GM23338 (cell line): ENCODE data around the gene CYB561D1. TPM values are rescaled to one million over a fixed set of nuclear protein-coding genes. Genes with fewer than 3 reads are reported as not detected.

Source experiments
- ATAC-seq: fragments of 200-7000 bp; cut with Tn5 transposase; 3 replicates; pipeline ENCODE4 v1.9.1; 2020
- DNase-seq: peaks from one replicate; pipeline ENCODE4 v3.0.0-alpha.2; 2015; ENCODE audit warnings: low spot score
- H2AFZ ChIP-seq: fragments of 200-600 bp; sonication (generic); 2 replicates; pipeline ENCODE4 v1.8.0; 2016; ENCODE audit warnings: antibody characterized with exemption, mild to moderate bottlenecking, moderate library complexity
- H3F3A ChIP-seq: fragments of 200-600 bp; sonication (generic); replicated peaks from 2 replicates; pipeline ENCODE4 v1.8.0; 2017; ENCODE audit warnings: antibody characterized with exemption, mixed run types, low read depth
- H3K27ac ChIP-seq: fragments of 200-600 bp; sonication (generic); 2 replicates; pipeline ENCODE4 v1.6.1; 2016; ENCODE audit warnings: low read depth
- H3K27me3 ChIP-seq: fragments of 200-600 bp; sonication (generic); 2 replicates; pipeline ENCODE4 v1.8.0; 2016; ENCODE audit warnings: mild to moderate bottlenecking, mixed run types, moderate library complexity; ENCODE audit not compliant: insufficient read depth
- H3K36me3 ChIP-seq: fragments of 200-600 bp; sonication (generic); 2 replicates; pipeline ENCODE4 v1.8.0; 2016; ENCODE audit warnings: mild to moderate bottlenecking; ENCODE audit not compliant: insufficient read depth
- H3K4me1 ChIP-seq: fragments of 200-600 bp; sonication (generic); 2 replicates; pipeline ENCODE4 v1.8.0; 2016; ENCODE audit warnings: mild to moderate bottlenecking, moderate library complexity; ENCODE audit not compliant: insufficient read depth
- H3K4me2 ChIP-seq: fragments of 200-600 bp; sonication (generic); 2 replicates; pipeline ENCODE4 v1.7.1; 2017; ENCODE audit warnings: mixed run types
- H3K4me3 ChIP-seq: fragments of 200-600 bp; sonication (generic); 2 replicates; pipeline ENCODE4 v1.6.1; 2016; ENCODE audit warnings: mixed run types
- H3K79me2 ChIP-seq: fragments of 200-600 bp; sonication (generic); replicated peaks from 2 replicates; pipeline ENCODE4 v1.8.0; 2017; ENCODE audit warnings: mild to moderate bottlenecking; ENCODE audit not compliant: insufficient read depth
- H3K9me2 ChIP-seq: fragments of 200-600 bp; sonication (generic); 2 replicates; pipeline ENCODE4 v1.8.0; 2017; ENCODE audit not compliant: insufficient read depth
- H4K20me1 ChIP-seq: fragments of 200-600 bp; sonication (generic); replicated peaks from 2 replicates; pipeline ENCODE4 v1.8.0; 2017; ENCODE audit warnings: mild to moderate bottlenecking; ENCODE audit not compliant: insufficient read depth
- H3K27ac Mint-ChIP-seq: 2 replicates; pipeline ENCODE4 v1.8.0; 2020; ENCODE audit warnings: inconsistent platforms, mild to moderate bottlenecking, moderate library complexity, mixed read lengths
- H3K27me3 Mint-ChIP-seq: 3 replicates; pipeline ENCODE4 v1.8.0; 2022; ENCODE audit warnings: low read depth, mild to moderate bottlenecking, moderate library complexity, mixed read lengths, inconsistent platforms; ENCODE audit not compliant: insufficient read depth, poor library complexity
- H3K36me3 Mint-ChIP-seq: 3 replicates; pipeline ENCODE4 v1.8.0; 2021; ENCODE audit warnings: low read depth, mild to moderate bottlenecking, inconsistent platforms, moderate library complexity, mixed read lengths
- H3K4me1 Mint-ChIP-seq: 3 replicates; pipeline ENCODE4 v1.8.0; 2020; ENCODE audit warnings: mild to moderate bottlenecking, inconsistent platforms, mixed read lengths
- H3K4me3 Mint-ChIP-seq: 3 replicates; pipeline ENCODE4 v1.8.0; 2021; ENCODE audit warnings: moderate library complexity, mild to moderate bottlenecking, inconsistent platforms, mixed read lengths
- H3K9me3 Mint-ChIP-seq: 3 replicates; pipeline ENCODE4 v1.8.0; 2020; ENCODE audit warnings: moderate library complexity, mild to moderate bottlenecking, inconsistent platforms, mixed read lengths
- CREB1 ChIP-seq: fragments of 250-450 bp; sonication (Bioruptor Pico); IDR thresholded peaks from 2 replicates; pipeline ENCODE4 v1.5.0; 2020; ENCODE audit warnings: low read depth, mild to moderate bottlenecking, moderate library complexity
- CTCF ChIP-seq, 2 experiments: fragments of 200-600 bp in 1 of 2; sonication (generic) in 1 of 2; conservative IDR thresholded peaks; 2 replicates each; pipeline versions ENCODE4 v1.5.1 to v1.6.1; 2016 to 2017; ENCODE audit warnings: antibody characterized with exemption in 2 of 2, low read depth in 2 of 2, mild to moderate bottlenecking in 2 of 2, moderate library complexity in 1 of 2
- ETS1 ChIP-seq: IDR thresholded peaks from 2 replicates; pipeline ENCODE4 v1.6.1; 2016; ENCODE audit warnings: antibody characterized with exemption
- EZH2 ChIP-seq: fragments of 200-600 bp; sonication (generic); IDR thresholded peaks from one replicate; pipeline ENCODE4 v1.8.0; 2017; ENCODE audit warnings: antibody characterized with exemption, mild to moderate bottlenecking, low read depth; ENCODE audit not compliant: unreplicated experiment
- EZH2phosphoT487 ChIP-seq: fragments of 200-600 bp; sonication (generic); IDR thresholded peaks from one replicate; pipeline ENCODE4 v1.8.1; 2018; ENCODE audit warnings: antibody characterized with exemption; ENCODE audit not compliant: unreplicated experiment
- JUNB ChIP-seq: IDR thresholded peaks from one replicate; pipeline ENCODE4 v1.6.1; 2016; ENCODE audit warnings: antibody characterized with exemption; ENCODE audit not compliant: unreplicated experiment
- NANOG ChIP-seq: IDR thresholded peaks from 2 replicates; pipeline ENCODE4 v1.6.1; 2016; ENCODE audit warnings: antibody characterized with exemption, borderline replicate concordance
- POLR2AphosphoS5 ChIP-seq: IDR thresholded peaks from 2 replicates; pipeline ENCODE4 v1.6.1; 2016; ENCODE audit warnings: antibody characterized with exemption, low read depth
- STAT1 ChIP-seq: IDR thresholded peaks from one replicate; pipeline ENCODE4 v1.6.1; 2016; ENCODE audit warnings: antibody characterized with exemption; ENCODE audit not compliant: unreplicated experiment
- ZNF114 ChIP-seq: fragments of 250-450 bp; sonication (Bioruptor Pico); IDR thresholded peaks from 2 replicates; pipeline ENCODE4 v1.5.0; 2020; ENCODE audit warnings: mild to moderate bottlenecking, moderate library complexity
- ZNF331 ChIP-seq: fragments of 250-450 bp; sonication (Bioruptor Pico); IDR thresholded peaks from 2 replicates; pipeline ENCODE4 v1.5.0; 2020; ENCODE audit warnings: low read depth, mild to moderate bottlenecking, moderate library complexity
- ZNF462 ChIP-seq: fragments of 250-450 bp; sonication (Bioruptor Pico); IDR thresholded peaks from 2 replicates; pipeline ENCODE4 v1.5.0; 2020; ENCODE audit warnings: mild to moderate bottlenecking, moderate library complexity
- polyA plus RNA-seq: library from polyadenylated mRNA; unstranded; fragments of >200 nt; fragmentation: Nextera tagmentation; extraction: Ambion mirVana; gene quantifications from 2 replicates; pipeline ENCODE4 v1.2.1, GENCODE V29; 2016
- total RNA-seq: library from RNA; depleted of rRNA; stranded (reverse); fragments of >200 nt; shearing (Covaris generic); gene quantifications from 2 replicates; pipeline ENCODE4 v1.2.3, GENCODE V29; 2014

CYB561D1 gene
- total and polyA plus RNA-seq, 2 experiments from 2014 or later: 0.95 to 2.7 TPM

GRCh38 chr1:109514846-109515245 is 21.0 kb downstream of the CYB561D1 start:
- H3K27ac Mint-ChIP-seq: no peak overlapping the region
- Histone ChIP-seq H3K4me3 (no peak overlapping the region), H3K4me1 (peaks cover 7% of the 10 kb centered on the region; the same call in 1 of the 2 replicates), H2AFZ (no peak overlapping the region), H3K9me2 (no peaks in the 10 kb centered on the region), H3F3A (no peaks in the 10 kb centered on the region), H3K79me2 (no peaks in the 10 kb centered on the region), H3K27ac (no peak overlapping the region), H4K20me1 (no peaks in the 10 kb centered on the region), H3K4me2 (no peak overlapping the region), H3K36me3 (no peaks in the 10 kb centered on the region), H3K27me3 (peaks cover 23% of the 10 kb centered on the region)
- no peaks in the 10 kb centered on the region for H3K36me3 Mint-ChIP-seq
- no peak for DNase-seq
- H3K4me3 Mint-ChIP-seq: no peak overlapping the region
- H3K9me3 Mint-ChIP-seq: no peaks in the 10 kb centered on the region
- H3K4me1 Mint-ChIP-seq: peaks cover 5% of the 10 kb centered on the region
- ATAC-seq: no peak
- no peak for TF ChIP-seq CTCF (conservative IDR thresholded peaks at IDR 0.05; ENCODE audit: low read depth in 2 of 2)
- H3K27me3 Mint-ChIP-seq: peaks cover 12% of the 10 kb centered on the region

- H3K36me3 Mint-ChIP-seq: no peaks in the 10 kb centered on the region
- H3K9me3 Mint-ChIP-seq: no peaks in the 10 kb centered on the region
- Histone ChIP-seq H3K79me2 (no peaks in the 10 kb centered on the region), H3K4me1 (no peaks in the 10 kb centered on the region), H3K36me3 (no peaks in the 10 kb centered on the region), H3K27ac (no peak overlapping the region), H3F3A (no peaks in the 10 kb centered on the region), H3K4me2 (no peak overlapping the region), H4K20me1 (no peaks in the 10 kb centered on the region), H3K4me3 (no peak overlapping the region), H3K9me2 (no peaks in the 10 kb centered on the region), H2AFZ (no peak overlapping the region), H3K27me3 (peaks cover 4% of the 10 kb centered on the region)
- ATAC-seq (no peak), DNase-seq (no peak)
- peaks cover 2% of the 10 kb centered on the region for H3K27me3 Mint-ChIP-seq
- H3K4me1 Mint-ChIP-seq: peaks cover 6% of the 10 kb centered on the region; the same call in 1 of the 3 replicates
- no peak overlapping the region for H3K4me3 Mint-ChIP-seq
- no peak overlapping the region for H3K27ac Mint-ChIP-seq
- no peak for TF ChIP-seq NANOG
- TF ChIP-seq EZH2: no peak
- no peak for TF ChIP-seq STAT1
- no peak for TF ChIP-seq CTCF (conservative IDR thresholded peaks at IDR 0.05; ENCODE audit: low read depth in 2 of 2)
- TF ChIP-seq ZNF462: no peak
- TF ChIP-seq ETS1: no peak
- no peak for TF ChIP-seq ZNF331 (CRISPR knock-in tag)
- no peak for TF ChIP-seq JUNB
- TF ChIP-seq ZNF114 (CRISPR knock-in tag): no peak
- TF ChIP-seq CREB1: no peak
- no peak for TF ChIP-seq EZH2phosphoT487
- no peak for TF ChIP-seq POLR2AphosphoS5
Measured at GRCh38 chr1:109516872-109517271, 23.0 kb downstream of the CYB561D1 start.
